Duodenal mucosa (tissue), 2 donors: ENCODE data around the gene CIAO3.

ENCODE experiments used
- H3K27ac ChIP-seq: one replicate; pipeline ENCODE4 v1.7.0; 2013; ENCODE audit warnings: low read depth, low read length
- H3K27me3 ChIP-seq, 2 donors: one replicate each; pipeline ENCODE4 v1.7.0; 2013; ENCODE audit warnings: low read length in 2 of 2, control low read depth in 1 of 2; ENCODE audit not compliant: insufficient read depth in 2 of 2, control insufficient read depth in 1 of 2
- H3K36me3 ChIP-seq, 2 donors: one replicate each; pipeline ENCODE4 v1.7.0; 2013; ENCODE audit warnings: low read length in 2 of 2, control low read depth in 1 of 2; ENCODE audit not compliant: insufficient read depth in 2 of 2, control insufficient read depth in 1 of 2
- H3K4me1 ChIP-seq, 2 donors: one replicate each; pipeline ENCODE4 v1.7.0; 2013; ENCODE audit warnings: low read length in 2 of 2, control low read depth in 1 of 2; ENCODE audit not compliant: insufficient read depth in 2 of 2, control insufficient read depth in 1 of 2
- H3K4me3 ChIP-seq, 2 donors: one replicate each; pipeline ENCODE4 v1.7.0; 2013; ENCODE audit warnings: low read length in 2 of 2, low read depth in 1 of 2
- H3K9ac ChIP-seq, 2 donors: one replicate each; pipeline ENCODE4 v1.7.0; 2013; ENCODE audit warnings: low read length in 2 of 2, low read depth in 1 of 2
- H3K9me3 ChIP-seq, 2 donors: one replicate each; pipeline ENCODE4 v1.7.0; 2013; ENCODE audit warnings: low read length in 2 of 2, control low read depth in 1 of 2; ENCODE audit not compliant: control insufficient read depth in 1 of 2

Gene CIAO3

GRCh38 chr16:683396-684070 lies 57.3 kb downstream of the CIAO3 start:
- Histone ChIP-seq H3K27me3 (no peaks in the 10 kb centered on the region), H3K9ac (peak overlapping the region; percentile 43 to 54), H3K4me1 (peaks cover 19 to 41% of the 10 kb centered on the region in 2 donors), H3K9me3 (no peaks in the 10 kb centered on the region), H3K27ac (peak overlapping the region; percentile 66), H3K36me3 (peaks cover 21 to 42% of the 10 kb centered on the region in 2 donors), H3K4me3 (peak overlapping the region; percentile 71 to 77)

- Histone ChIP-seq H3K4me1 (peaks cover 19 to 41% of the 10 kb centered on the region in 2 donors), H3K4me3 (peak overlapping the region; percentile 71 to 77), H3K9me3 (no peaks in the 10 kb centered on the region), H3K27ac (no peak overlapping the region), H3K36me3 (peaks cover 21 to 40% of the 10 kb centered on the region in 2 donors), H3K27me3 (no peaks in the 10 kb centered on the region), H3K9ac (peak overlapping the region in 1 of 2 donors; percentile 54)
Measured at GRCh38 chr16:682493-683395, 58.1 kb downstream of the CIAO3 start.

GRCh38 chr16:681746-682427 lies 58.9 kb downstream of the CIAO3 start:
- Histone ChIP-seq H3K9ac (peak overlapping the region; percentile 76 to 78), H3K4me3 (peak overlapping the region; percentile 79 to 84), H3K27me3 (no peaks in the 10 kb centered on the region)

GRCh38 chr16:680967-681745 lies 59.6 kb downstream of the CIAO3 start:
- H3K4me1 ChIP-seq: peaks cover 27 to 54% of the 10 kb centered on the region in 2 donors
- H3K27ac ChIP-seq: peak overlapping the region; percentile 39
- peak overlapping the region; percentile 79 to 84 for H3K4me3 ChIP-seq

More at GRCh38 chr16:681746-682427, 58.9 kb downstream of the CIAO3 start:
- H3K36me3 ChIP-seq: peaks cover 21 to 31% of the 10 kb centered on the region in 2 donors
- peaks cover 19 to 47% of the 10 kb centered on the region in 2 donors for H3K4me1 ChIP-seq
- H3K27ac ChIP-seq: no peak overlapping the region
- H3K9me3 ChIP-seq: no peaks in the 10 kb centered on the region

GRCh38 chr16:680625-680945 lies 60.2 kb downstream of the CIAO3 start:
- H3K4me3 ChIP-seq: peak overlapping the region; percentile 79 to 84
- peaks cover 18 to 25% of the 10 kb centered on the region in 2 donors for H3K36me3 ChIP-seq
- H3K9me3 ChIP-seq: no peaks in the 10 kb centered on the region
- H3K4me1 ChIP-seq: peaks cover 29 to 56% of the 10 kb centered on the region in 2 donors
- H3K27me3 ChIP-seq: no peaks in the 10 kb centered on the region
- H3K9ac ChIP-seq: peak overlapping the region; percentile 76 to 78
- H3K27ac ChIP-seq: peak overlapping the region; percentile 50

More at GRCh38 chr16:680967-681745, 59.6 kb downstream of the CIAO3 start:
- Histone ChIP-seq H3K27me3 (no peaks in the 10 kb centered on the region), H3K36me3 (peaks cover 18 to 25% of the 10 kb centered on the region in 2 donors), H3K9me3 (no peaks in the 10 kb centered on the region), H3K9ac (peak overlapping the region; percentile 76 to 78)

GRCh38 chr16:679814-680624 lies 60.8 kb downstream of the CIAO3 start, which contains the start of gene STUB1:
TSS of gene STUB1 (plus strand) at chr16:680410. CDS start at chr16:680526, 116 bp downstream.
- Histone ChIP-seq H3K4me3 (peak within 1 kb of the TSS; percentile 79 to 84), H3K4me1 (peaks cover 33 to 55% of the 10 kb centered on the region in 2 donors), H3K36me3 (peaks cover 18 to 21% of the 10 kb centered on the region in 2 donors), H3K9me3 (no peaks in the 10 kb centered on the region), H3K9ac (peak within 1 kb of the TSS; percentile 78 to 80), H3K27me3 (no peaks in the 10 kb centered on the region), H3K27ac (peak within 1 kb of the TSS; percentile 97)
